WTC11 (cell line): ENCODE results near the gene PRSS16. TPM values are rescaled to one million over a fixed set of nuclear protein-coding genes. Genes with fewer than 3 reads are reported as not detected.

Source experiments
- total RNA-seq: library from RNA; stranded (reverse); gene quantifications from 3 replicates; pipeline ENCODE4 v1.2.3, GENCODE V29; 2021

PRSS16 gene
- total RNA-seq, 1 experiment from 2014 or later = 18.5 TPM

Other genes with a start within 250 kb of the PRSS16 start
- gene POM121L2, start 64.6 kb downstream of the PRSS16 start, total RNA-seq = 0.13 to 0.16 TPM in 2 of 3 replicates, not detected in the other
- gene ZNF391, start 141.1 kb downstream of the PRSS16 start, total RNA-seq = 9.4 to 11.5 TPM (median 11.3 TPM) in 3 replicates
- gene ZNF184, start 225.4 kb downstream of the PRSS16 start, total RNA-seq = 6.7 to 7.1 TPM (median 7.0 TPM) in 3 replicates